HG03521 (cell line): ENCODE results near the gene PI4KA.

Experiments
- ATAC-seq: cut with Tn5 transposase; IDR thresholded peaks from one replicate; pipeline ENCODE4 v1.9.1; 2021; ENCODE audit warnings: mild to moderate bottlenecking, moderate library complexity; ENCODE audit not compliant: unreplicated experiment

Gene PI4KA

GRCh38 chr22:20794650-20795413 is 63.8 kb downstream of the PI4KA start:
- ATAC-seq: no peak

GRCh38 chr22:20793748-20794649 is 64.6 kb downstream of the PI4KA start:
- ATAC-seq: no peak

GRCh38 chr22:20792966-20793728 is 65.5 kb downstream of the PI4KA start:
- ATAC-seq: no peak

- ATAC-seq: no peak
Measured at GRCh38 chr22:20792221-20792965, 66.2 kb downstream of the PI4KA start.

- ATAC-seq: no peak
Measured at GRCh38 chr22:20788627-20789344, 69.8 kb downstream of the PI4KA start.

GRCh38 chr22:20787746-20788626 is 70.6 kb downstream of the PI4KA start:
- no peak for ATAC-seq

- no peak for ATAC-seq
Measured at GRCh38 chr22:20787223-20787622, 71.4 kb downstream of the PI4KA start.

GRCh38 chr22:20786536-20786979 is 72.1 kb downstream of the PI4KA start:
- ATAC-seq: no peak

GRCh38 chr22:20786048-20786447 is 72.6 kb downstream of the PI4KA start:
- ATAC-seq: no peak

GRCh38 chr22:20785415-20785814 is 73.2 kb downstream of the PI4KA start:
- no peak for ATAC-seq

GRCh38 chr22:20783844-20784723 is 74.5 kb downstream of the PI4KA start:
- no peak for ATAC-seq

GRCh38 chr22:20783300-20783673 is 75.3 kb downstream of the PI4KA start:
- ATAC-seq: no peak

- no peak for ATAC-seq
Measured at GRCh38 chr22:20782596-20783299, 75.9 kb downstream of the PI4KA start.

GRCh38 chr22:20782083-20782482 is 76.5 kb downstream of the PI4KA start:
- ATAC-seq: no peak

GRCh38 chr22:20781272-20781990 is 77.2 kb downstream of the PI4KA start:
- no peak for ATAC-seq

- ATAC-seq: no peak
Measured at GRCh38 chr22:20779818-20780158, 78.8 kb downstream of the PI4KA start.
